GM23248 (cell line): ENCODE measurements around the gene KIRREL2. TPM values are rescaled to one million over a fixed set of nuclear protein-coding genes. Genes with fewer than 3 reads are reported as not detected.

ENCODE experiments used
- DNase-seq: peaks from one replicate; pipeline ENCODE4 v3.0.0-alpha.2; 2015
- H2AFZ ChIP-seq: fragments of 200-600 bp; sonication (generic); 2 replicates; pipeline ENCODE4 v1.6.1; 2016; ENCODE audit warnings: antibody characterized with exemption
- H3F3A ChIP-seq: fragments of 200-600 bp; sonication (generic); 2 replicates; pipeline ENCODE4 v1.6.1; 2016; ENCODE audit warnings: mild to moderate bottlenecking, antibody characterized with exemption, mixed run types; ENCODE audit not compliant: insufficient read depth
- H3K27ac ChIP-seq: fragments of 200-600 bp; sonication (generic); 2 replicates; pipeline ENCODE4 v1.5.1; 2016; ENCODE audit warnings: mild to moderate bottlenecking
- H3K27me3 ChIP-seq: fragments of 200-600 bp; sonication (generic); replicated peaks from 2 replicates; pipeline ENCODE4 v1.6.1; 2016; ENCODE audit warnings: mild to moderate bottlenecking; ENCODE audit not compliant: insufficient read depth
- H3K36me3 ChIP-seq: fragments of 200-600 bp; sonication (generic); 2 replicates; pipeline ENCODE4 v1.6.1; 2016; ENCODE audit warnings: low read depth, mild to moderate bottlenecking
- H3K4me1 ChIP-seq: fragments of 200-600 bp; sonication (generic); 2 replicates; pipeline ENCODE4 v1.6.1; 2016; ENCODE audit warnings: mild to moderate bottlenecking; ENCODE audit not compliant: insufficient read depth
- H3K4me2 ChIP-seq: fragments of 200-600 bp; sonication (generic); one replicate; pipeline ENCODE4 v1.6.1; 2016; ENCODE audit warnings: mild to moderate bottlenecking; ENCODE audit not compliant: unreplicated experiment
- H3K4me3 ChIP-seq: fragments of 200-600 bp; sonication (generic); 2 replicates; pipeline ENCODE4 v1.5.1; 2016; ENCODE audit warnings: mild to moderate bottlenecking
- H3K79me2 ChIP-seq: fragments of 200-600 bp; sonication (generic); 2 replicates; pipeline ENCODE4 v1.6.1; 2016; ENCODE audit warnings: mild to moderate bottlenecking; ENCODE audit not compliant: insufficient read depth
- H3K9ac ChIP-seq: fragments of 200-600 bp; sonication (generic); 2 replicates; pipeline ENCODE4 v1.6.1; 2016; ENCODE audit warnings: mild to moderate bottlenecking
- H3K9me2 ChIP-seq: fragments of 200-600 bp; sonication (generic); 2 replicates; pipeline ENCODE4 v1.6.1; 2016; ENCODE audit warnings: mixed run types, mild to moderate bottlenecking, moderate library complexity; ENCODE audit not compliant: insufficient read depth
- H3K9me3 ChIP-seq: fragments of 200-600 bp; sonication (generic); one replicate; pipeline ENCODE4 v1.6.1; 2017; ENCODE audit warnings: low read depth
- H4K20me1 ChIP-seq: fragments of 200-600 bp; sonication (generic); 2 replicates; pipeline ENCODE4 v1.6.0; 2016; ENCODE audit not compliant: insufficient read depth
- EZH2 ChIP-seq: fragments of 200-600 bp; sonication (generic); IDR thresholded peaks from 2 replicates; pipeline ENCODE4 v1.6.1; 2018; ENCODE audit warnings: antibody characterized with exemption, mild to moderate bottlenecking; ENCODE audit not compliant: insufficient read depth, poor library complexity, severe bottlenecking
- EZH2phosphoT487 ChIP-seq: fragments of 200-600 bp; sonication (generic); IDR thresholded peaks from 2 replicates; pipeline ENCODE4 v1.6.1; 2018; ENCODE audit warnings: antibody characterized with exemption, moderate library complexity, mild to moderate bottlenecking, low read depth; ENCODE audit not compliant: insufficient read depth
- WGBS, 2 experiments: methylation state at CpG; one replicate each; pipeline ENCODE4 v1.1.6; 2015 to 2017; ENCODE audit warnings: low lambda C conversion rate in 2 of 2, low coverage in 1 of 2; ENCODE audit errors: missing lambda C conversion rate in 2 of 2; 5-methylcytosine and 5-hydroxymethylcytosine counted together
- in situ Hi-C: fragments of 300-500 bp; cut with MboI; formaldehyde crosslinking; loops from 2 replicates; pipeline ENCODE4 v1.15.0; 2020
- polyA plus RNA-seq: library from polyadenylated mRNA; unstranded; fragments of >200 nt; fragmentation: Nextera tagmentation; extraction: Ambion mirVana; gene quantifications from 2 replicates; pipeline ENCODE4 v1.2.1, GENCODE V29; 2016
- total RNA-seq: library from RNA; depleted of rRNA; stranded (reverse); fragments of >200 nt; shearing (Covaris generic); gene quantifications from 2 replicates; pipeline ENCODE4 v1.2.3, GENCODE V29; 2014; rRNA removed

The KIRREL2 gene
- total RNA-seq, result not detected in 2 replicates
- polyA plus RNA-seq, result not detected in 2 replicates

DNA sequence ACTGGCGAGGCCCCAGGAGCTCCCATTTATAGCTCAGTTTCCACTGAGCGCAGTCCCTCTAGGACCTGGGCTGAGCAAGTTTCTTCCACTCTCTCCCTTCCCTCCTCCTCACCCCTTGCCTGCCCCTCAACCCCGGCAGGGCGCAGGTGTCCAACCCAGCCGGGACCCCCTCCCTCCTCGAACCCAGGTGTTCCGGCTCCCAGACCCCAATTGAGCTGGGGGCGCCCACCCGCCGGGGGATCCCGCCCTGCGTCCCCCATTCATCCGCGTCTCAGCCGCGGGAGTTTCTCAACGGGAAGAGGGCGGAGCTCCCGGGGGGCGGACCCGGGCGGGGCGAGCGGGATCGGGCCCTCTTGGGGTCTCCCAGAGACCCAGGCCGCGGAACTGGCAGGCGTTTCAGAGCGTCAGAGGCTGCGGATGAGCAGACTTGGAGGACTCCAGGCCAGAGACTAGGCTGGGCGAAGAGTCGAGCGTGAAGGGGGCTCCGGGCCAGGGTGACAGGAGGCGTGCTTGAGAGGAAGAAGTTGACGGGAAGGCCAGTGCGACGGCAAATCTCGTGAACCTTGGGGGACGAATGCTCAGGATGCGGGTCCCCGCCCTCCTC lies at the start of gene KIRREL2:
Gene KIRREL2 (plus strand): TSS at position 366 of the 604 bp plus-strand sequence. CDS start 209 bp downstream, at position 575.
- WGBS, 2 experiments, result 2% methylated on average over 30 to 38 of the region's 42 CpGs
- DNase-seq, result no peak
- H3K27me3 ChIP-seq, result peaks cover 75% of the 10 kb centered on the region
- H3K4me2 ChIP-seq, result peak within 1 kb of the TSS; percentile 81
- H3K36me3 ChIP-seq, result no peaks in the 10 kb centered on the region
- peak within 1 kb of the TSS; percentile 20; the same call in 1 of the 2 replicates for H3K9ac ChIP-seq
- H3K27ac ChIP-seq, result no peak within 1 kb of the TSS
- no peaks in the 10 kb centered on the region for H3F3A ChIP-seq
- H3K79me2 ChIP-seq, result no peaks in the 10 kb centered on the region
- peak within 1 kb of the TSS; percentile 77 for H2AFZ ChIP-seq
- no peaks in the 10 kb centered on the region for H3K9me3 ChIP-seq
- no peak for TF ChIP-seq EZH2
- in situ Hi-C loops, result no loop called here
- H3K4me3 ChIP-seq, result peak within 1 kb of the TSS; percentile 73
- H3K4me1 ChIP-seq, result no peaks in the 10 kb centered on the region
- H4K20me1 ChIP-seq, result no peaks in the 10 kb centered on the region
- H3K9me2 ChIP-seq, result no peaks in the 10 kb centered on the region

DNA sequence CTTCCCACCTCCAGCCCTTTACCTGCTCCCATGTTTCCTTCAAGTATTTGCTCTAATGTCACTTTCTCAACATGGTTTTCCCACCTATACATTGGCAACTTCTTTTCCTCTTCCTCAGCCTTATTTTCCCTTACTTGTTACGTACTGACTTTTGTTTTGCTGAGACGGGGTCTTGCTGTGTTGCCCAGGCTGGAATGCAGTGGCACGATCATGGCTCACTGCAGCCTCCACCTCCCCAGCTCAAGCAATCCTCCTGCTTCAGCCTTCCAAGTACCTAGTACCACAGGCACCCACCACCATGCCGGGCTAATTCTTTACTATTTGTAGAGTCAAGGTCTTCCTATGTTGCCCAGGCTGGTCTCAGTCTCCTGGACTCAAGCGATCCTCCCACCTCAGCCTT lies 49.1 kb upstream of the KIRREL2 start:
- Histone ChIP-seq H3K36me3 (no peaks in the 10 kb centered on the region), H3K4me1 (no peaks in the 10 kb centered on the region), H3K4me3 (no peak overlapping the region), H3K4me2 (no peak overlapping the region), H3K79me2 (no peaks in the 10 kb centered on the region), H4K20me1 (no peaks in the 10 kb centered on the region), H3K9me3 (no peaks in the 10 kb centered on the region), H3F3A (no peaks in the 10 kb centered on the region), H3K9me2 (no peaks in the 10 kb centered on the region), H3K9ac (no peak overlapping the region), H3K27me3 (peaks cover 10% of the 10 kb centered on the region), H2AFZ (no peak overlapping the region), H3K27ac (no peak overlapping the region)
- in situ Hi-C loops, result no loop called here
- WGBS, 2 experiments, result 57 to 61% methylated on average over 5 of the region's 5 CpGs
- no peak for DNase-seq
- TF ChIP-seq EZH2phosphoT487 (no peak), EZH2 (no peak)

DNA sequence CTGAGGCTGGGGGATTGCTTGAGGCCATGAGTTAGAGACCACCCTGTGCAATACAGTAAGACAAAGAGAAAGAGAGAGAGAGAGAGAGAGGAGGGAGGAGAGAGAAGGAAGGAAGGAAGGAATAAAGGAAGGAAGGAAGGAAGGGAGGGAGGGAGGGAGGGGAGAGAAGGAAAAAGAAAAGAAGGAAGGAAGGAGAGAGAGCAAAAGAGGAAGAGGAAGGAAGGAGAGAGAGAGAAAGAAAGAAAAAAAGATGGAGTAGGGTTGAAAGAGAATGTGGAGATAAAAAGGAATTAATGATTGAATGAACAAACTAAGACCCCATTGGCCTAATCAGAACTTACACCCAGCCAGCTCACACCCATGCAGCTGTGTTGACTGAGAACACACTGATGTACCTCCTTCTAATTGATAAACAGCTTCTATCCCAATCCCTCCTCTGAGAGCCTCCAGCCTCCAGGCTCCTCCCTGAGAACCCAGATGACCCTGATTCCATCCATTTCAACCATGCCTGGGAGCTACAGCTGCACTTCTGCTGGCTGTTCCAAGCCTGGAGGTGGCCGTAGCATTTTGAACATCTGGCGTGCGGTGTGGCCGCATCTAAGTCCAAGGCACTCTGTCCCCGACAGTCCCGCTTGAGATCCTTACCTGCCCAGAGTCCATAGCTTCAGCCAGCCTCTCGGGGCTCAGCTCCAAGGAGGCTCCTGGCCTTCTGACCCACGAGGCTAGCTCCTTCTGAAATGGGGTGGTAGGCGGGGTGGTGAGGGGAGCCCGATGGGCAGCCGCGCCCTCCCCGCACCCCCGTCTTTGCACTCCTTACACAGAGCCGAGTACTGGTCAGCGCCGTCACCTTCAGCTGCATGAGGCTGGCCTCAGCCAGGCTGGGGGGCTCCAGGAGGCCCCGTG lies 45.1 kb upstream of the KIRREL2 start:
- Histone ChIP-seq H4K20me1 (no peaks in the 10 kb centered on the region), H3F3A (no peaks in the 10 kb centered on the region), H3K9me3 (no peaks in the 10 kb centered on the region), H3K27ac (no peak overlapping the region), H3K9ac (no peak overlapping the region), H3K9me2 (no peaks in the 10 kb centered on the region), H3K4me1 (no peaks in the 10 kb centered on the region), H3K27me3 (peaks cover 12% of the 10 kb centered on the region; the same call in 1 of the 2 replicates), H3K4me3 (no peak overlapping the region), H2AFZ (no peak overlapping the region), H3K4me2 (no peak overlapping the region), H3K36me3 (no peaks in the 10 kb centered on the region), H3K79me2 (no peaks in the 10 kb centered on the region)
- in situ Hi-C loops, result no loop called here
- 50 to 54% methylated on average over 17 to 18 of the region's 18 CpGs for WGBS, 2 experiments
- TF ChIP-seq EZH2 (no peak), EZH2phosphoT487 (no peak)
- DNase-seq, result no peak

DNA sequence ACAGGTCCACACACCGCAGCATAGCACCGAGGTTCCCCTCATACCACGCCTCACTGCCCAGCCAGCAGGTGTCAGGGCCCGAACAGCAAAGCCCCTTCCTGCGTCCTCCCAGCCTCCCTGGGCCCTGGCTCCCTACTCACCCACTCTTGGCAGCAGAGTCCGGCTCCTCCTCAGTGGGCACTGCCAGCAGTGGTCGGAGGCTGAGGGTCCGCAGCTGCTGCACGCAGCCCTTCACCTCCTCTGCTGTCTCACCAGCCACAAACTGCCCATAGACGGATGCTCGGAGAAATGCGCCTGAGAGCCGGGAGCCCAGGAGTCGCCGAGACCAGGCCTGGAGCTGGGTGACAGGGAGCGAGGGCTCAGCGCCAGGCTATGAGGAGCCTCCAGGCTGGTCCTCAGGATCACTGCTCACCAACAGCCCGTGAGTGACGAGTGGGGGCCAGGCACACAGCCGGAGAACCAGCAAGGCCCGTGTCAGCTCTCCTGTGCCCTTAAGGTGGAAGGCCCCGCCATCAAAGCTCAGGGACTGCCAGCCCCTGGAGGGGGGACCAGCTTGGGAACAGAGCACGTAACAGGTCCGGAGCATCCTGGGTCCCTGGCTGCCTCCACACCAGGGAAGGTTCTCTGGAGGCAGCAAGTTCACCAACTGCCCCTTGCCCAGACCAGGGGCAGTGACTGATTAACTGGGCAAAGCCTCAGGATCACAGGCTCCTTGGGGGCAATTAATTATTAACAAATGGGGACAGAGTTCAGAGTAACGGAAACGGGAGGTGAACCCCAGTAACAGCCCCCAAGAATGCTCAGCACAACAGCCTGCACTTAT lies 44.3 kb upstream of the KIRREL2 start, which contains the start of gene PRODH2:
Gene PRODH2 (minus strand): TSS at position 626 of the 823 bp plus-strand sequence. CDS start 40 bp downstream, at position 586.
- DNase-seq, result no peak
- no peaks in the 10 kb centered on the region for H3K9me2 ChIP-seq
- no peak for TF ChIP-seq EZH2phosphoT487
- TF ChIP-seq EZH2, result no peak
- no peaks in the 10 kb centered on the region for H3K36me3 ChIP-seq
- no peaks in the 10 kb centered on the region for H3K4me1 ChIP-seq
- no peak within 1 kb of the TSS for H2AFZ ChIP-seq
- no peak within 1 kb of the TSS for H3K4me2 ChIP-seq
- WGBS, 2 experiments, result 49 to 54% methylated on average over 22 to 25 of the region's 26 CpGs
- in situ Hi-C loops, result no loop called here
- no peaks in the 10 kb centered on the region for H3F3A ChIP-seq
- H3K9ac ChIP-seq, result no peak within 1 kb of the TSS
- H4K20me1 ChIP-seq, result no peaks in the 10 kb centered on the region
- H3K79me2 ChIP-seq, result no peaks in the 10 kb centered on the region
- no peak within 1 kb of the TSS for H3K4me3 ChIP-seq
- H3K27me3 ChIP-seq, result peaks cover 12% of the 10 kb centered on the region; the same call in 1 of the 2 replicates
- no peaks in the 10 kb centered on the region for H3K9me3 ChIP-seq
- no peak within 1 kb of the TSS for H3K27ac ChIP-seq
